ENCODE measurements around the gene FAM131C. TPM values are rescaled to one million over a fixed set of nuclear protein-coding genes. Genes with fewer than 3 reads are reported as not detected.

FAM131C gene
- total RNA-seq, 1 donor from 2014 or later, result 0.68 TPM

DNA sequence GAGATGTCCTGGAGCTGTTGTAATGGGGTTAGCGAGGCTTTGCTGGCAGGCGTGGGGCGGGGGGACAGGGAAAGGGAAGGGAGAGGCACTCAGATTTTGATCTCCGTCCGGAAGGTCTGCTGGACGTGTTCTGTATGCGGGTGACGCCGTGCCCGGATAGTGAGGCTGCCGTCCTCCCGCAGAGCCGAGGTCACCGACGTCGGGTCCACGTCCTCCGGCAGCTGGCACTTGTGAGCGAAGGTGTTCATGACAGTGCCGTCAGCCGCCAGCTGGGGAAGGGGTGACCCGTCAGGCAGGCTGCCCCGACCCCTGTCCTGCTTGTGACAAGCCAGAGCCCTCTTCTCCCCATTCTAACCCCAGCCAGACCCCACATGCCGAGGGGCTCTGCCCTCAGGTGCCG lies 58.0 kb downstream of the FAM131C start:
- no peak overlapping the region for H3K27ac Mint-ChIP-seq (ENCODE audit: unreplicated experiment)
- TF ChIP-seq, protein P1, sequence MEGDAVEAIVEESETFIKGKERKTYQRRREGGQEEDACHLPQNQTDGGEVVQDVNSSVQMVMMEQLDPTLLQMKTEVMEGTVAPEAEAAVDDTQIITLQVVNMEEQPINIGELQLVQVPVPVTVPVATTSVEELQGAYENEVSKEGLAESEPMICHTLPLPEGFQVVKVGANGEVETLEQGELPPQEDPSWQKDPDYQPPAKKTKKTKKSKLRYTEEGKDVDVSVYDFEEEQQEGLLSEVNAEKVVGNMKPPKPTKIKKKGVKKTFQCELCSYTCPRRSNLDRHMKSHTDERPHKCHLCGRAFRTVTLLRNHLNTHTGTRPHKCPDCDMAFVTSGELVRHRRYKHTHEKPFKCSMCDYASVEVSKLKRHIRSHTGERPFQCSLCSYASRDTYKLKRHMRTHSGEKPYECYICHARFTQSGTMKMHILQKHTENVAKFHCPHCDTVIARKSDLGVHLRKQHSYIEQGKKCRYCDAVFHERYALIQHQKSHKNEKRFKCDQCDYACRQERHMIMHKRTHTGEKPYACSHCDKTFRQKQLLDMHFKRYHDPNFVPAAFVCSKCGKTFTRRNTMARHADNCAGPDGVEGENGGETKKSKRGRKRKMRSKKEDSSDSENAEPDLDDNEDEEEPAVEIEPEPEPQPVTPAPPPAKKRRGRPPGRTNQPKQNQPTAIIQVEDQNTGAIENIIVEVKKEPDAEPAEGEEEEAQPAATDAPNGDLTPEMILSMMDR (conservative IDR thresholded peaks at IDR 0.05), result no peak
- H3K9me3 Mint-ChIP-seq, result no peaks in the 10 kb centered on the region
- no peaks in the 10 kb centered on the region for H3K36me3 Mint-ChIP-seq (ENCODE audit: low read depth)
- DNase-seq (ENCODE audit: low read depth, low spot score), result no peak
- peaks cover 29% of the 10 kb centered on the region for H3K4me1 Mint-ChIP-seq
- peaks cover 9% of the 10 kb centered on the region for H3K27me3 Mint-ChIP-seq (ENCODE audit: low read depth)
- H3K4me3 Mint-ChIP-seq, result no peak overlapping the region

- Mint-ChIP-seq H3K27ac (ENCODE audit: unreplicated experiment) (no peak overlapping the region), H3K27me3 (ENCODE audit: low read depth) (peaks cover 9% of the 10 kb centered on the region), H3K36me3 (ENCODE audit: low read depth) (no peaks in the 10 kb centered on the region), H3K4me3 (peak overlapping the region; percentile 75), H3K4me1 (peaks cover 27% of the 10 kb centered on the region), H3K9me3 (no peaks in the 10 kb centered on the region)
- TF ChIP-seq, protein P1 (conservative IDR thresholded peaks at IDR 0.05), result no peak
- no peak for DNase-seq (ENCODE audit: low read depth, low spot score)
Observed at GRCh38 chr1:16014509-16015482, 58.7 kb downstream of the FAM131C start.

DNA sequence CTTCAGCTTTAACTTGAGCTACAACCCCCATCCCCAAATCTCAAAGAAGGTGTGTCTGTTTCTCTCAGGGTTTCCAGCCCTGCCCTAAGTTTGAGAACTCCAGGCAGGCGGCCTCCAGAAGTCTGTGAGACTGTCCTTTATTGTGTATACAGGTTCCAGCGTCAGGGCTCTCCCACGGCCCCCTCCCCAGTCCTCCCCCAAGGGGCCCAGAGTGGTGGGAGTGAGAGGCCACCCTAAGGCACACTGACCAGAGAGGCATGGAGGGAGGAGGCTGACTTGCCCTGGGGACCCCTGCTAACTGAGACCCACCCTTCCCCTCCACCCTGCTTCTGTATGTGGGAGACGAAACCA lies 59.6 kb downstream of the FAM131C start:
- Mint-ChIP-seq H3K36me3 (ENCODE audit: low read depth) (no peaks in the 10 kb centered on the region), H3K27ac (ENCODE audit: unreplicated experiment) (no peak overlapping the region), H3K27me3 (ENCODE audit: low read depth) (peaks cover 9% of the 10 kb centered on the region), H3K9me3 (no peaks in the 10 kb centered on the region), H3K4me3 (peak overlapping the region; percentile 15), H3K4me1 (peaks cover 20% of the 10 kb centered on the region)
- DNase-seq (ENCODE audit: low read depth, low spot score), result no peak
- TF ChIP-seq, protein P1 (conservative IDR thresholded peaks at IDR 0.05), result no peak

GRCh38 chr1:16013220-16013907 lies 60.1 kb downstream of the FAM131C start:
- H3K4me3 Mint-ChIP-seq, result peak overlapping the region; percentile 15
- no peak for DNase-seq (ENCODE audit: low read depth, low spot score)
- no peaks in the 10 kb centered on the region for H3K9me3 Mint-ChIP-seq
- H3K4me1 Mint-ChIP-seq, result peaks cover 19% of the 10 kb centered on the region
- no peaks in the 10 kb centered on the region for H3K36me3 Mint-ChIP-seq (ENCODE audit: low read depth)
- H3K27me3 Mint-ChIP-seq (ENCODE audit: low read depth), result peaks cover 9% of the 10 kb centered on the region
- TF ChIP-seq, protein P1 (conservative IDR thresholded peaks at IDR 0.05), result no peak
- no peak overlapping the region for H3K27ac Mint-ChIP-seq (ENCODE audit: unreplicated experiment)

- TF ChIP-seq, protein P1 (conservative IDR thresholded peaks at IDR 0.05), result no peak
- peaks cover 16% of the 10 kb centered on the region for H3K4me1 Mint-ChIP-seq
- peak; percentile 25 for DNase-seq (ENCODE audit: low read depth, low spot score)
- no peaks in the 10 kb centered on the region for H3K9me3 Mint-ChIP-seq
- H3K36me3 Mint-ChIP-seq (ENCODE audit: low read depth), result no peaks in the 10 kb centered on the region
- H3K27ac Mint-ChIP-seq (ENCODE audit: unreplicated experiment), result no peak overlapping the region
- H3K4me3 Mint-ChIP-seq, result no peak overlapping the region
- peaks cover 9% of the 10 kb centered on the region for H3K27me3 Mint-ChIP-seq (ENCODE audit: low read depth)
Observed at GRCh38 chr1:16012590-16013219, 60.7 kb downstream of the FAM131C start.
